ENCODE measurements around the gene CFAP161.
A peak's percentile ranks its signal among the peaks of the same experiment; 100 is the strongest.

GRCh38 chr15:81108427-81108826 lies 25.6 kb upstream of the CFAP161 start:
- TF ChIP-seq CTCF (IDR thresholded peaks at IDR 0.05; ENCODE audit: borderline replicate concordance, extremely low read depth, low read length, poor library complexity, severe bottlenecking): peak; percentile 37
- no peak for TF ChIP-seq EZH2 (IDR thresholded peaks at IDR 0.05; ENCODE audit: borderline replicate concordance, low read depth, low read length, severe bottlenecking)
